GM18873 (cell line): ENCODE results near the gene CASQ2.
"Not testable (repeated sequence)": the region's sequence is repeated elsewhere in the genome, so short reads cannot be mapped to it uniquely, and the experiment has no call there.

Source experiments
- ATAC-seq: cut with Tn5 transposase; IDR thresholded peaks from one replicate; pipeline ENCODE4 v1.9.1; 2021; ENCODE audit warnings: mild to moderate bottlenecking, moderate library complexity, moderate number of reproducible peaks; ENCODE audit not compliant: unreplicated experiment, low FRiP score

The CASQ2 gene

GRCh38 chr1:115781851-115782250 is 13.3 kb upstream of the CASQ2 start:
- no peak for ATAC-seq

GRCh38 chr1:115781343-115781742 is 12.8 kb upstream of the CASQ2 start:
- ATAC-seq, result no peak

GRCh38 chr1:115780655-115781054 is 12.1 kb upstream of the CASQ2 start:
- not testable (repeated sequence) for ATAC-seq

- not testable (repeated sequence) for ATAC-seq
Measured at GRCh38 chr1:115779075-115779474, 10.6 kb upstream of the CASQ2 start.

- peak; percentile 79 for ATAC-seq
Measured at GRCh38 chr1:115771847-115772457, 3.4 kb upstream of the CASQ2 start.

GRCh38 chr1:115771094-115771846 is 2.8 kb upstream of the CASQ2 start:
- no peak for ATAC-seq

DNA sequence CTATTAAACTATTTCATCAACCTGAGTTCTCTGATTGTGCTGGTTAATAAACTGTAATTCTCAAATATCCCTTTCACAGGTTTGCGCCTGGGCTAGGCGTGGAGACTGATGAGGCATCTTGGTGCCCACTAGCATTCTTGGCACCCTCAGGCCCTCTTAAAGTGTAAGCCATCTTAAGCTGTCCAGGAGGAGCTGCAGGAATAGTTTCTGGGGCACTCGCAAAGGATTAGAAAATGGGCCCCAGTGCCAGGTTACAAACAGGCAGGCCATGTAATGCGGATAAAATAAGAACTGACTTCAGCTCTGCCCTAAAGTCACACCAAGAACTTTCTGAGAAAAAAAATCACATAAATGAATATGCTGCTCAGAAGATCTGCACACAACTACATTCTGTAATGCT is 1.1 kb downstream of the CASQ2 start:
- ATAC-seq, result no peak

DNA sequence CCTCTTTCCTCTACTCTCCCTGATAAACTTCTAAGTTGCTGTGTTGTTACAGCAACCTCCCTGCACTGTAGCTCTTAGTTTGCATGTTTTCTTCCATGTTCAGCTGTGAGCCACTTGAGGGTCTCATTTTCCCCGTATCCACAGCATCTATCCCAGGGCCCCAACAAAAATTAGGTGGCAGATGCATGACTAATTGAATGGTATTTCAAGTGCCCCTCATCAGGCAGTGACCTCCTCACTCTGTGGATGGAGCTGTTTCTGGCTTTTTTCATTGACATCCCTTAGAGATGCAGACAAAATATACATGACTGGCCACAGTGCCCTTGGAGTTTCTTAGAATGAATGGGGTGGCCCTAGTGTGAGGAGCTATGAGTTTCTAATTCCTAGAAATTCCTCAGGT is 3.4 kb downstream of the CASQ2 start:
- no peak for ATAC-seq

DNA sequence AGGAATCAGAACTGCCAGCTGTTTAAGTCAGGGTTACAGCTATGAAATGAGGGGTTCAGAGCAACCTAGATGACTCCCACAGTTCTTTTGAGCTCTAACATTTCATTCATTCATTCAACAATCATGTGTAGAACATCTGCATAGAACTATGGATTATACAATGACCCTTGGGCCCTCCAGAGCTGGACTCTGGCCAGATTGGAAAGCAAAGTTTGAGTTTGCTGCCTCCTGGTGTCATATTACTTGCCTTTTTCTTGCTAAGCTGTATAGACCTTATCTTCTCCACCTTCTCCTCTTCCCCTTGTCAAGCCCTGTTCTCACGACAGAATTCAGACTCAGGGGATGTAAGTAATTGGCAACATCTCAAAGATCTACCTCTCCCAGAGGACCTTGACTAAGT is 4.0 kb downstream of the CASQ2 start:
- ATAC-seq, result no peak

DNA sequence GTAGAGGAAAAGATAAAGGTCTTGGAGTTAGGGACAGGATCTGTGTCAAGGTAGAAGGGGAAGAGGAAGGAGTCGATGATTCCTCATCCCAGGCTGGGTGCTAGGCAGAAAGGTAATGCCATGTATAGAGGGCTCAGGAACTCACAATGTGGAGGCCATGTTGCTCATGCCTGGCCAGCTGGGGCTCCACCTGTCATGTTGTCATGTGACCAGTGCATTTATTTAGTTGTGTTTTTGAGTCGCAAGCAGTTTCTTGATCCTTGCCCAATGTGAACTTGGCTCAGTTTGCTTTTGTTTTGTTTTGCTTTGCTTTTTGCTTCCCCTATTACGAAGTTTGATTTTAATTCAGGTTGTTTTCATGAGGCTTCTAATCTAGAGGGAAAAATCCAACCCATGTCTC is 5.7 kb downstream of the CASQ2 start:
- no peak for ATAC-seq

DNA sequence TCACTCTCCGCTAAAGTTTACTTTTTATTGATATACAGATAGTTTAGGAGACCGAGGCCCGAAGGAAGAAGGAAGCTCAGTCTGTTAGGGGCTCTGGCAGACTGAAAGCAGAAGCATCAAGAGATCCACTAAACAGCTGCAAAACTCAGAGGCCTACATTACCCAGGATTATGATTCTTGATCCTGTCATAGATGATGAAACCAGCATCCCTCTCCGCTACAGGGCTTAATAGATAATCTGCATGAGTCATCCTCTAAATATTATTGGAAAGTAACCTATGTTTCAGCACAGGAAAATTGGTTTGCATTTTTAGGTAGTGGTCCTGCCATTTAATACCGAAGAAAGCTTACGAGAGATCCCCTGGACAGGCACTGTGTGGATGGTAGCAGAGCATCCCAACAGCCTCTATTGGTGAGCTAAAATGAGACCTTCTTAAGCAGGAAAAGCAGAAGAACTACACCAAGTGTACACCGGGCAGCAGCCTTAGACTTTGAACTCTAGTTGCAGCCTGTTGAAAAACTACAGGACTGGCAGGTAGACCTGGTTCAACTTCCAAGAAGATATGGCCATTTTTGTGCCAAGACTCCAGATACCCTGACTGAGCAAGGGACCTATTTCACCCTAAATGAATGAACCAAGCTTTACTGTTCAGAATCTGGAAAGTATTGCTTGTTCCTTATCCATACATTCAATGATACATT is 6.8 kb downstream of the CASQ2 start:
- no peak for ATAC-seq

DNA sequence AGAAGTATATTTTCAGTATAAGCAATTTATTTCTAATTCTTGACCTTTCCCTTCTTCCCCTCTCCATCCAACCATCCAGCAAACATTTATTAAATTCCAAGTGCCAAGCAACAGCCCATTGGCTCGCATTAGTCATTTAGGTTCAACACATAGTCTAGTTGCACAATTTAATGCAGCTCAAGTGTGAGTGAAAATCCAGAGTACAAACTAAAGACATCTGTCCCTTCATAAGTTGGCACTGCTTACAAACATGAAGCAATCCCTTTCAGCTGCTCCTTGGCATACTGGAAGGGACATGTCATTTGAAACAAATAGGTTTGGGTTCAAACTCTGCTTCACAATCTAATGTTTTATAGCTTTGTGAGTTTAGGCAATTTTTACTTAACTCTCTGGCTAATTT is 10.7 kb downstream of the CASQ2 start:
- ATAC-seq, result no peak

- no peak for ATAC-seq
Measured at GRCh38 chr1:115757326-115757725, 11.2 kb downstream of the CASQ2 start.

DNA sequence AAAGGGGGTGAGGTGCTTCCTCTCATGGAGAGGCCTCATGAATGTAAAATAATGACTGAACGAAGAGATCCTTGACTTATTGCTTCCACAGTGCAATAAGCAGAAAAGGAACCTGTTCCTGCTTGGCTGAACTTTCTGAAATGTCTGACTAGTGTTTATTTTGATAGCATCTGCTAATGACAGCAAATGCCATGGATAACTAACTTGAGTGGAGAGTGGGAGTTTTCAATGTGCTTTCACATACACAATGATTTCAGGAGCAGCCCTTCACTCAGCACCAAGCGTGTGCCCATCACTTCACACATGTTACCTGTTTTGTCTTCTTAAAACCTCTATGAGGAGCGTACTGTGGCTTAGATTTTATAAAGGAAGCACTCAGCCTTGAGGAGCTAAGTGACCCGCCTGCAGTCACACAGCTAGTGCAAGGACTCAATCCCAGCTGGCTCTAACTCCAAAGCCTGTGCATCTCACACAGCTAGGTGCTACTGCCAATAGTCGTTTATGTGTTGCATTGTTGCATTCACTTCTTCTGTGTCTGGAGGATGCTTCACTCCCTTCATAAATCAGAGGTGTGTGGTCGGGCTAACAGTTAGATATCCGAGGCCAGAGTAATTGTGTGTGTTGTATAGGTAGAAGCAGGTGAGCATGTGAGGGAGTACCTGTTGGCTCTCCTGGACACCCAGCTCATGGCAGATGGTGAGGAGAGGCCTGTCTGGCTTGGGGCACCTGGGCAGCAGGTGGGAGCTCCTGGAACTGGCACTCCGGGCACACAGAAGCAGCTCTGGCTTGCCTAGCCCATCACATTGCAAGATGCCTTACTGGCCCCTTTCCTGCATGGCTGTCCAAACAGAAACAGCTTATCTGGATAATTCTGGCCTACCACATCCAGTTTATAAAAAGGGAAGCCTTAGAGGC is 12.8 kb downstream of the CASQ2 start:
- ATAC-seq, result no peak

DNA sequence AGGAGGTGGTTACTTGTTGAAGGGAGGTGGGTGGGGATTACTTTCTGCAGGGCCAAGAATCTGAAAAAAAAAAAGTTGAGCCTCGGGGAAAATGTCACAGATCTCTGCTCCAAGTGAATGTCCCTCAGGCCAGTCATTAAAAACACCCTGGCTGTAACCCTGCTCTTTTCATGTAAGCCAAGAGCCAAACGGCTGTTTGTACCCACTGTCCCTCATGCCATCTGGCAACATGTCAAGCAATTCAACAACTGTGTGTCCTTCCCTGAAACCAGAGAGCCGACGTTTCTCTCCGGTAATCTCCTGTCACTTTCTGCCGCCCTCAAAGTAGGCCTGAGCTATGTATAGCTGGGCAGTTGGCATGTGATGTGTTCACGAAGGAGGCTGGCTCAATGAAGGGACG is 14.7 kb downstream of the CASQ2 start:
- no peak for ATAC-seq

DNA sequence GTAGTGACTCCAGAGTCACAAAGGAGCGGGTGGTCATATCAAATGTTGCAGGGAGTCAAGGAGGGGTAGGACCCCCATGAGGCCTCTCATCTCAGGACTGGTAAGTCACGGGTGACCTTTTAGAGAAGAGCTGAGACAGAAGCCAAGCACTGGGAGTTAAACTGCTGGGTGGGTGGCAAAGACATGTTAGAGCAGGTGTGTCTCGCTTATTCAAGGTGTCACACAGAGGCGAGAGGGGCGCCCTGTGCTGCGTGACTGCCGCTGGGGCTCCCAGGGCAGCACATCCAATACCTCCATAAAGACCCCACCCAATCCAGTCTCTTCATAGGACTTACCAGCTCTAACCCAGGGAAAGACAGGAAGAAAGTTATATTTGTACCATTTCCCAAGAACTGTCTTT is 15.2 kb downstream of the CASQ2 start:
- no peak for ATAC-seq

DNA sequence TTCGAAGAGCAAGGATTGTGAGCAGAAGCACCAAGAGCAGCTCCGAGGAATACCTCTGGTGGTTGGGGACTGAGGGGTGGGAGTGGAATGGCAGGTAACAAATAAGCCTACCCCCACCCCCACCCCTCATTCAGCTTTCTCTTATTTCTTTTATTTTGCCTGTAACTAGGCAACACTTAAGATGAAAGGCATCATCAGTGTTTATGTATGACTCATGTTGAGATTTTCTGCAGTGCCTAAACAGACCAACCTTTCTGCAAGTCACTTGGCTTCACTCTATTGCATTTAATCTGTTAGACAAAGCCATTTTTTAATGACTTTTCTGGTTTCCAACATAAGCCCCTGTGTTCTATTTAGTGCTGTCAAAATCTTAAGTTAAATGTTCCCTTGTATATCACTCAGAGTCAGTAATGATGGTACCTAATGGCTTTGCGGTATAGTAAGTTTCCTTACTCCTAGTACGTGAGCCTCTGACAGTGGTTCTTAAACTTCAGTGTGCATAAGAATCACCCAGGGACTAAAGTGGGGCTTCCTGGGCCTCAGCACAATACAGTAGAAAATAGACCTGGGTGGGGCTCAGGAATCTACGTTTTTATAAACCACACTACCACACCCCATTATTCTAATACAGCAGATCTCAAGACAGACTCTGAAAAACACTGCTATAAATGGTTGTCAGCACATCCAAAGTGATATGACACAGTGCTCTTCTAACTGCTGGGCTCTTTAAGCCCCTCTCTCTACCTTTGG is 19.9 kb downstream of the CASQ2 start:
- ATAC-seq, result no peak

- no peak for ATAC-seq
Measured at GRCh38 chr1:115746021-115746690, 22.4 kb downstream of the CASQ2 start.

- no peak for ATAC-seq
Measured at GRCh38 chr1:115744646-115745275, 23.8 kb downstream of the CASQ2 start.
